K562 (cell line): ENCODE measurements around the gene SLK. TPM values are rescaled to one million over a fixed set of nuclear protein-coding genes. Genes with fewer than 3 reads are reported as not detected.

ENCODE experiments used
- CHCHD3 ChIP-seq: fragments of 250-450 bp; sonication (Bioruptor Pico); IDR thresholded peaks from 2 replicates; pipeline ENCODE4 v2.1.2; 2022; ENCODE audit warnings: mild to moderate bottlenecking
- HEY1 ChIP-seq: fragments of 250-450 bp; sonication (Bioruptor Pico); IDR thresholded peaks from 2 replicates; pipeline ENCODE4 v1.5.0; 2020; ENCODE audit warnings: mild to moderate bottlenecking, moderate library complexity, borderline replicate concordance
- HMG20B ChIP-seq: fragments of 250-450 bp; sonication (Bioruptor Pico); IDR thresholded peaks from 2 replicates; pipeline ENCODE4 v1.5.0; 2021; ENCODE audit warnings: mild to moderate bottlenecking
- KAT7 ChIP-seq: sonication (generic); formaldehyde crosslinking; IDR thresholded peaks from 2 replicates; pipeline ENCODE4 v1.8.0; 2022; ENCODE audit warnings: missing genetic modification reagents, mild to moderate bottlenecking, borderline replicate concordance
- KLF6 ChIP-seq: fragments of 250-450 bp; sonication (Bioruptor Pico); IDR thresholded peaks from 2 replicates; pipeline ENCODE4 v1.4.0; 2020; ENCODE audit warnings: mild to moderate bottlenecking, moderate library complexity, borderline replicate concordance
- MBD2 ChIP-seq: sonication (generic); IDR thresholded peaks from 2 replicates; pipeline ENCODE4 v1.6.1; 2016; ENCODE audit warnings: low read depth, borderline replicate concordance
- PHTF2 ChIP-seq: fragments of 250-450 bp; sonication (Bioruptor Pico); IDR thresholded peaks from 2 replicates; pipeline ENCODE4 v1.5.0; 2021; ENCODE audit warnings: mild to moderate bottlenecking
- SNIP1 ChIP-seq: fragments of 450-650 bp; IDR thresholded peaks from 2 replicates; pipeline ENCODE4 v1.7.1; 2017; ENCODE audit warnings: low read depth, mild to moderate bottlenecking
- ZNF134 ChIP-seq: fragments of 250-450 bp; sonication (Bioruptor Pico); conservative IDR thresholded peaks from 2 replicates; pipeline ENCODE4 v1.4.0; 2020
- ZNF143 ChIP-seq: sonication (generic); formaldehyde crosslinking; IDR thresholded peaks from 2 replicates; pipeline ENCODE4 v1.9.0; 2022; ENCODE audit warnings: mild to moderate bottlenecking, missing genetic modification reagents
- ZNF408 ChIP-seq: fragments of 250-450 bp; sonication (Bioruptor Pico); IDR thresholded peaks from 2 replicates; pipeline ENCODE4 v1.4.0; 2020; ENCODE audit warnings: low read depth, mild to moderate bottlenecking, moderate library complexity
- ZNF699 ChIP-seq: fragments of 250-450 bp; sonication (Bioruptor Pico); IDR thresholded peaks from 2 replicates; pipeline ENCODE4 v1.8.0; 2021; ENCODE audit warnings: mild to moderate bottlenecking, moderate library complexity; ENCODE audit not compliant: insufficient replicate concordance
- ZNF780A ChIP-seq: fragments of 250-450 bp; sonication (Bioruptor Pico); IDR thresholded peaks from 2 replicates; pipeline ENCODE4 v1.5.0; 2021; ENCODE audit warnings: mild to moderate bottlenecking
- ZZZ3 ChIP-seq: fragments of 450-650 bp; IDR thresholded peaks from 2 replicates; pipeline ENCODE4 v1.6.1; 2016; ENCODE audit warnings: antibody characterized with exemption, mild to moderate bottlenecking, moderate library complexity
- polyA plus RNA-seq, 8 experiments: library from polyadenylated mRNA; depleted of rRNA in 4 of 8; stranded (reverse) in 5 of 8; unstranded in 3 of 8; fragments of >200 nt; fragmentation: Nextera tagmentation in 2 of 8; fragmentation: Illumina TruSeq in 1 of 8; extraction: Ambion mirVana in 2 of 8; extraction: Trizol in 1 of 8; gene quantifications; 2 replicates each; pipeline versions ENCODE4 v1.2.1 to v1.2.3, GENCODE V29; 2011 to 2014; ENCODE audit warnings: inconsistent platforms in 1 of 8, missing spikeins in 1 of 8
- total RNA-seq, 7 experiments: library from RNA; depleted of rRNA in 6 of 7; stranded (reverse); fragments of >200 nt in 6 of 7; fragmentation: Illumina TruSeq in 2 of 7; extraction: Trizol in 2 of 7; gene quantifications; 2 replicates each; pipeline versions ENCODE4 v1.2.1 to v1.2.3, GENCODE V29; 2011 to 2021; ENCODE audit warnings: low replicate concordance in 1 of 7
- TF ChIP-seq, protein P1 (sequence below): fragments of 150-350 bp; conservative IDR thresholded peaks from 2 replicates; pipeline ENCODE4 v1.6.1; 2014; ENCODE audit warnings: low read length
- TF ChIP-seq, protein P2 (sequence below): sonication (generic); formaldehyde crosslinking; IDR thresholded peaks from 2 replicates; pipeline ENCODE4 v1.8.1; 2023; ENCODE audit warnings: mild to moderate bottlenecking, missing genetic modification reagents
- TF ChIP-seq, protein P3 (sequence below): fragments of 450-650 bp; formaldehyde crosslinking; IDR thresholded peaks from 2 replicates; pipeline ENCODE4 v1.4.0; 2020; ENCODE audit warnings: mild to moderate bottlenecking, mixed read lengths
- TF ChIP-seq, protein P4 (sequence below): fragments of 450-650 bp; IDR thresholded peaks from 2 replicates; pipeline ENCODE4 v1.6.1; 2016; ENCODE audit warnings: low read depth, mild to moderate bottlenecking, moderate library complexity
- TF ChIP-seq, protein P5 (sequence below): sonication (generic); formaldehyde crosslinking; IDR thresholded peaks from 2 replicates; pipeline ENCODE4 v1.8.1; 2022; ENCODE audit warnings: missing genetic modification reagents

The SLK gene
- total and polyA plus RNA-seq, 9 of the 15 experiments (the other 6 are each of a cell fraction or from before 2014, with no cell fraction given): 8.2 to 40.0 (median 23.4) TPM

DNA sequence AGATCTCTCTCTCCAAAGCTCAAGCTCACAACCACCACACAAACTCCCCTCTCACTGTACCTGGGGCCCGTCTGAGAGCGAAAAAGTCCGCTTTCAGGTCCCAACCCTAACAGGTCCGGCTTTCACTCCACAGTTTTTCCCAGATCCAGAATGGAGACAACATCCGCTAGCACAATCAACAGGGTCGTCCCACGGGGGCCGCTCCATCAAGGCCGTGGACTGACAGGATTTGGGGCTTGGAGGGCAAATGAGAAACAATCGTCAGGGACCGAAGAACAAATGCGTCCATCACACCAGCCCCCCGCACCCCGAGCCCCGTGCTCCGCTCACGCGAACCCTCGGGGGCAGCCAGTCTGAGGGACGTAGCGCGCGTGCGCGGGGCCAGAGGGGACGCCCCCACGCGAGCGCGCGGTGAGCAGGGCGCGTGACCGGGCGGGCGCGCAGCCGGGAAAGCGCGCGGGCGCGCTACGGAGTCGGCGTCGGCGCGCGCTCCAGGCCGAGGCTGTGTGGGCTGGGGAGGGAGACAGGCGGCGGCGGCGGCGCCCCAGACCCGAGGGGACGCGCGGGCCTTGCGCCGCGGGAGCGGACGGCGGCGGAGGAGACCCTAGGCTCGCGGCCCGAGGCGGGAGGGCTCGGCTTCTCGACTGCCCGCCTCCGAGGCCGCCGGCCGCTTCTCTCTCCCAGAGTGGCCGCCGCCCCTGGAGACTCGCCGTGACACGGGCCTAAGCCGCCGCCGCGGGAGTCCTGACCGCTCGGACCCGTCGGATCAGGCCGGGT lies at the start of gene SLK (continued):
- TF ChIP-seq, protein P1, sequence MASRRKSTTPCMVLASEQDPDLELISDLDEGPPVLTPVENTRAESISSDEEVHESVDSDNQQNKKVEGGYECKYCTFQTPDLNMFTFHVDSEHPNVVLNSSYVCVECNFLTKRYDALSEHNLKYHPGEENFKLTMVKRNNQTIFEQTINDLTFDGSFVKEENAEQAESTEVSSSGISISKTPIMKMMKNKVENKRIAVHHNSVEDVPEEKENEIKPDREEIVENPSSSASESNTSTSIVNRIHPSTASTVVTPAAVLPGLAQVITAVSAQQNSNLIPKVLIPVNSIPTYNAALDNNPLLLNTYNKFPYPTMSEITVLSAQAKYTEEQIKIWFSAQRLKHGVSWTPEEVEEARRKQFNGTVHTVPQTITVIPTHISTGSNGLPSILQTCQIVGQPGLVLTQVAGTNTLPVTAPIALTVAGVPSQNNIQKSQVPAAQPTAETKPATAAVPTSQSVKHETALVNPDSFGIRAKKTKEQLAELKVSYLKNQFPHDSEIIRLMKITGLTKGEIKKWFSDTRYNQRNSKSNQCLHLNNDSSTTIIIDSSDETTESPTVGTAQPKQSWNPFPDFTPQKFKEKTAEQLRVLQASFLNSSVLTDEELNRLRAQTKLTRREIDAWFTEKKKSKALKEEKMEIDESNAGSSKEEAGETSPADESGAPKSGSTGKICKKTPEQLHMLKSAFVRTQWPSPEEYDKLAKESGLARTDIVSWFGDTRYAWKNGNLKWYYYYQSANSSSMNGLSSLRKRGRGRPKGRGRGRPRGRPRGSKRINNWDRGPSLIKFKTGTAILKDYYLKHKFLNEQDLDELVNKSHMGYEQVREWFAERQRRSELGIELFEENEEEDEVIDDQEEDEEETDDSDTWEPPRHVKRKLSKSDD: no peak
- TF ChIP-seq ZNF780A (CRISPR knock-in tag) (no peak), ZNF134 (CRISPR knock-in tag) (no peak), HMG20B (CRISPR knock-in tag) (no peak), MBD2 (no peak), ZZZ3 (no peak), CHCHD3 (CRISPR knock-in tag) (no peak), PHTF2 (no peak), KLF6 (CRISPR knock-in tag) (no peak), KAT7 (CRISPR knock-in tag) (no peak), ZNF143 (CRISPR knock-in tag) (no peak), SNIP1 (no peak), ZNF699 (no peak), ZNF408 (CRISPR knock-in tag) (no peak), HEY1 (CRISPR knock-in tag) (no peak)
- TF ChIP-seq, protein P2, sequence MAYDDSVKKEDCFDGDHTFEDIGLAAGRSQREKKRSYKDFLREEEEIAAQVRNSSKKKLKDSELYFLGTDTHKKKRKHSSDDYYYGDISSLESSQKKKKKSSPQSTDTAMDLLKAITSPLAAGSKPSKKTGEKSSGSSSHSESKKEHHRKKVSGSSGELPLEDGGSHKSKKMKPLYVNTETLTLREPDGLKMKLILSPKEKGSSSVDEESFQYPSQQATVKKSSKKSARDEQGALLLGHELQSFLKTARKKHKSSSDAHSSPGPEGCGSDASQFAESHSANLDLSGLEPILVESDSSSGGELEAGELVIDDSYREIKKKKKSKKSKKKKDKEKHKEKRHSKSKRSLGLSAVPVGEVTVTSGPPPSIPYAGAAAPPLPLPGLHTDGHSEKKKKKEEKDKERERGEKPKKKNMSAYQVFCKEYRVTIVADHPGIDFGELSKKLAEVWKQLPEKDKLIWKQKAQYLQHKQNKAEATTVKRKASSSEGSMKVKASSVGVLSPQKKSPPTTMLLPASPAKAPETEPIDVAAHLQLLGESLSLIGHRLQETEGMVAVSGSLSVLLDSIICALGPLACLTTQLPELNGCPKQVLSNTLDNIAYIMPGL (CRISPR knock-in tag): no peak
- TF ChIP-seq, protein P3, sequence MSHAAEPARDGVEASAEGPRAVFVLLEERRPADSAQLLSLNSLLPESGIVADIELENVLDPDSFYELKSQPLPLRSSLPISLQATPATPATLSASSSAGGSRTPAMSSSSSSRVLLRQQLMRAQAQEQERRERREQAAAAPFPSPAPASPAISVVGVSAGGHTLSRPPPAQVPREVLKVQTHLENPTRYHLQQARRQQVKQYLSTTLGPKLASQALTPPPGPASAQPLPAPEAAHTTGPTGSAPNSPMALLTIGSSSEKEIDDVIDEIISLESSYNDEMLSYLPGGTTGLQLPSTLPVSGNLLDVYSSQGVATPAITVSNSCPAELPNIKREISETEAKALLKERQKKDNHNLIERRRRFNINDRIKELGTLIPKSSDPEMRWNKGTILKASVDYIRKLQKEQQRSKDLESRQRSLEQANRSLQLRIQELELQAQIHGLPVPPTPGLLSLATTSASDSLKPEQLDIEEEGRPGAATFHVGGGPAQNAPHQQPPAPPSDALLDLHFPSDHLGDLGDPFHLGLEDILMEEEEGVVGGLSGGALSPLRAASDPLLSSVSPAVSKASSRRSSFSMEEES (CRISPR knock-in tag): no peak
- TF ChIP-seq, protein P4, sequence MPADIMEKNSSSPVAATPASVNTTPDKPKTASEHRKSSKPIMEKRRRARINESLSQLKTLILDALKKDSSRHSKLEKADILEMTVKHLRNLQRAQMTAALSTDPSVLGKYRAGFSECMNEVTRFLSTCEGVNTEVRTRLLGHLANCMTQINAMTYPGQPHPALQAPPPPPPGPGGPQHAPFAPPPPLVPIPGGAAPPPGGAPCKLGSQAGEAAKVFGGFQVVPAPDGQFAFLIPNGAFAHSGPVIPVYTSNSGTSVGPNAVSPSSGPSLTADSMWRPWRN: no peak
- TF ChIP-seq, protein P5, sequence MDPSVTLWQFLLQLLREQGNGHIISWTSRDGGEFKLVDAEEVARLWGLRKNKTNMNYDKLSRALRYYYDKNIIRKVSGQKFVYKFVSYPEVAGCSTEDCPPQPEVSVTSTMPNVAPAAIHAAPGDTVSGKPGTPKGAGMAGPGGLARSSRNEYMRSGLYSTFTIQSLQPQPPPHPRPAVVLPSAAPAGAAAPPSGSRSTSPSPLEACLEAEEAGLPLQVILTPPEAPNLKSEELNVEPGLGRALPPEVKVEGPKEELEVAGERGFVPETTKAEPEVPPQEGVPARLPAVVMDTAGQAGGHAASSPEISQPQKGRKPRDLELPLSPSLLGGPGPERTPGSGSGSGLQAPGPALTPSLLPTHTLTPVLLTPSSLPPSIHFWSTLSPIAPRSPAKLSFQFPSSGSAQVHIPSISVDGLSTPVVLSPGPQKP (CRISPR knock-in tag): no peak
